ENCODE data around the gene BCKDHA. TPM values are rescaled to one million over a fixed set of nuclear protein-coding genes. Genes with fewer than 3 reads are reported as not detected.
A peak's percentile ranks its signal among the peaks of the same experiment; 100 is the strongest.

The BCKDHA gene
- total and polyA plus RNA-seq, 9 of the 15 experiments (the other 6 are each of a cell fraction or from before 2014, with no cell fraction given): 4.5 to 52.5 (median 14.1) TPM

DNA sequence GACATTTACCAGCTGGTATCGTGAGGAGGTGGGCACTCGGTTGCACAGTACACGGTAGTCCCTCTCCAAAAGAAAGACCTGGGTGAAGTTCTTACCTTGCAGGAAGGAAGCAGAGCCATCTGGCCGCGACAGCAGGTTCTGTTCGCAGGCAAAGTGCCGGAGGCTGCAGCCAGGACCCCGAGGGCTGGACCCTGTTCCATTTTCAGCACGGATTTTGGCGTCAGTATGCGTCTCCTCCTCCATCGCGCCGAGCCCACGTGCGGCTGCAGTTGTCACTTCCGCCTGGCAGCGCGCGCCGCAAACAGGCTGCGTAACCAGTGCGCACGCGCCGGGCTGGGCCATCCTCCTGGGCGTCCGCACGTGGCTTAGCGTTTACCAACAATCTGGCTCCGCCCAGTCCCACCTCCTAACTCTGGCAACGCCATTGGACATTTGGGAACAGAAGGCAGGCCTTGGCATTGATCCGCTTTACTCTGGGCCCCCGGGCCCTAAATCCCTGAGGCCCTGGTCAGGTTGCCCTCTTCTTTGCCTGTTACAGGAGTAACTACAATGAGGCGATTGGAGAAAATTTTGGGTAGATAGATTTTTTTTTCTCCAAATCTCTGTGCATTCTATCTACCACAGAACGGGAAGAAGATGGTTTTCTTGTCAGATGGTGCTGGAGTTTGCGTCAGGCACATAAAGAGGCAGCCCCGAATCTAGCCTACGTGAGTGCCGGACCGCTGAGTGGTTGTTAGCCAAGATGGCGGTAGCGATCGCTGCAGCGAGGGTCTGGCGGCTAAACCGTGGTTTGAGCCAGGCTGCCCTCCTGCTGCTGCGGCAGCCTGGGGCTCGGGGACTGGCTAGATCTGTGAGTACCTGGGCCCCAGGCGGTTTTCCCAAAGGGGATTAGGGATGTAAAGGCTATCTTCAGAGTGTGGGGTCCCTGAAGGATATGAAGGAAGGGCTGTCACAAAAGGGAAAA is at the start of gene BCKDHA, which contains the start of gene EXOSC5 (continued):
- TF ChIP-seq, protein P1, sequence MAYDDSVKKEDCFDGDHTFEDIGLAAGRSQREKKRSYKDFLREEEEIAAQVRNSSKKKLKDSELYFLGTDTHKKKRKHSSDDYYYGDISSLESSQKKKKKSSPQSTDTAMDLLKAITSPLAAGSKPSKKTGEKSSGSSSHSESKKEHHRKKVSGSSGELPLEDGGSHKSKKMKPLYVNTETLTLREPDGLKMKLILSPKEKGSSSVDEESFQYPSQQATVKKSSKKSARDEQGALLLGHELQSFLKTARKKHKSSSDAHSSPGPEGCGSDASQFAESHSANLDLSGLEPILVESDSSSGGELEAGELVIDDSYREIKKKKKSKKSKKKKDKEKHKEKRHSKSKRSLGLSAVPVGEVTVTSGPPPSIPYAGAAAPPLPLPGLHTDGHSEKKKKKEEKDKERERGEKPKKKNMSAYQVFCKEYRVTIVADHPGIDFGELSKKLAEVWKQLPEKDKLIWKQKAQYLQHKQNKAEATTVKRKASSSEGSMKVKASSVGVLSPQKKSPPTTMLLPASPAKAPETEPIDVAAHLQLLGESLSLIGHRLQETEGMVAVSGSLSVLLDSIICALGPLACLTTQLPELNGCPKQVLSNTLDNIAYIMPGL (CRISPR knock-in tag; IDR thresholded peaks at IDR 0.05): no peak
- TF ChIP-seq POLR2H (tag; IDR thresholded peaks at IDR 0.05; ENCODE audit: low read depth): peak; percentile 71; the same call in 1 of the 2 replicates
- TF ChIP-seq PURB (CRISPR knock-in tag; IDR thresholded peaks at IDR 0.05; ENCODE audit: low read depth): no peak
- TF ChIP-seq BRD9 (IDR thresholded peaks at IDR 0.05; ENCODE audit: low read depth, partially characterized antibody): no peak
- peak; percentile 59; the same call in 1 of the 2 replicates for TF ChIP-seq GMEB1 (CRISPR knock-in tag; IDR thresholded peaks at IDR 0.05)
- TF ChIP-seq, protein P2, sequence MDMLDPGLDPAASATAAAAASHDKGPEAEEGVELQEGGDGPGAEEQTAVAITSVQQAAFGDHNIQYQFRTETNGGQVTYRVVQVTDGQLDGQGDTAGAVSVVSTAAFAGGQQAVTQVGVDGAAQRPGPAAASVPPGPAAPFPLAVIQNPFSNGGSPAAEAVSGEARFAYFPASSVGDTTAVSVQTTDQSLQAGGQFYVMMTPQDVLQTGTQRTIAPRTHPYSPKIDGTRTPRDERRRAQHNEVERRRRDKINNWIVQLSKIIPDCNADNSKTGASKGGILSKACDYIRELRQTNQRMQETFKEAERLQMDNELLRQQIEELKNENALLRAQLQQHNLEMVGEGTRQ (CRISPR knock-in tag; IDR thresholded peaks at IDR 0.05): peak; percentile 85
- no peak for TF ChIP-seq ZNF445 (CRISPR knock-in tag; IDR thresholded peaks at IDR 0.05; ENCODE audit: low read depth)
- peak; percentile 85 for TF ChIP-seq ELF2 (CRISPR knock-in tag; IDR thresholded peaks at IDR 0.05)
- no peak for TF ChIP-seq ATF1 (CRISPR knock-in tag; IDR thresholded peaks at IDR 0.05)
- TF ChIP-seq ATF1 (tag; IDR thresholded peaks at IDR 0.05): peak; percentile 89
- TF ChIP-seq NFRKB (IDR thresholded peaks at IDR 0.05; ENCODE audit: low read depth): peak; percentile 97
- TF ChIP-seq GABPB1 (CRISPR knock-in tag; IDR thresholded peaks at IDR 0.05): peak; percentile 80; the same call in 1 of the 2 replicates
- TF ChIP-seq HCFC1 (IDR thresholded peaks at IDR 0.05; ENCODE audit: low read depth, low read length): no peak; the same call in none of the 2 replicates
- TF ChIP-seq, protein P3, sequence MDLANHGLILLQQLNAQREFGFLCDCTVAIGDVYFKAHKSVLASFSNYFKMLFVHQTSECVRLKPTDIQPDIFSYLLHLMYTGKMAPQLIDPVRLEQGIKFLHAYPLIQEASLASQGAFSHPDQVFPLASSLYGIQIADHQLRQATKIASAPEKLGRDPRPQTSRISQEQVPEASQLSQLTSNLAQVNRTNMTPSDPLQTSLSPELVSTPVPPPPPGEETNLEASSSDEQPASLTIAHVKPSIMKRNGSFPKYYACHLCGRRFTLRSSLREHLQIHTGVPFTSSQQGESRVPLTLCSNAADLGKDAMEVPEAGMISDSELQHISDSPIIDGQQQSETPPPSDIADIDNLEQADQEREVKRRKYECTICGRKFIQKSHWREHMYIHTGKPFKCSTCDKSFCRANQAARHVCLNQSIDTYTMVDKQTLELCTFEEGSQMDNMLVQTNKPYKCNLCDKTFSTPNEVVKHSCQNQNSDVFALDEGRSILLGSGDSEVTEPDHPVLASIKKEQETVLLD (IDR thresholded peaks at IDR 0.05): peak; percentile 96
- TF ChIP-seq ZFX (CRISPR knock-in tag; IDR thresholded peaks at IDR 0.05): peak; percentile 52; the same call in 1 of the 2 replicates
- TF ChIP-seq MBD2 (IDR thresholded peaks at IDR 0.05; ENCODE audit: borderline replicate concordance, low read depth): peak; percentile 53; the same call in 1 of the 2 replicates
- peak; percentile 97 for TF ChIP-seq USF1 (CRISPR knock-in tag; IDR thresholded peaks at IDR 0.05)
- peak; percentile 78 for TF ChIP-seq RBBP5 (IDR thresholded peaks at IDR 0.05; ENCODE audit: borderline replicate concordance, insufficient read depth, low read length, poor library complexity, severe bottlenecking)
- TF ChIP-seq CSDE1 (IDR thresholded peaks at IDR 0.05): peak in 1 of 2 experiments; percentile 33; a peak in 1 of 4 replicates
- peak; percentile 62; the same call in 1 of the 2 replicates for TF ChIP-seq ETV5 (CRISPR knock-in tag; IDR thresholded peaks at IDR 0.05; ENCODE audit: low read depth)
- TF ChIP-seq TAF1 (IDR thresholded peaks at IDR 0.05; ENCODE audit: control insufficient read depth, extremely low read depth, insufficient read depth, low read length, severe bottlenecking): peak; percentile 75

Measured in K562 (cell line).